NCI-H1417 treated with DMSO at 0.1 percent for 48 hours (cell line): Measurements from ENCODE around the gene ASIC4.
A peak's percentile ranks its signal among the peaks of the same experiment; 100 is the strongest.

Source experiments
- DNase-seq: peaks from one replicate; lab custom pipeline; 2025; lab: John Stamatoyannopoulos, UW

ASIC4 gene

DNA sequence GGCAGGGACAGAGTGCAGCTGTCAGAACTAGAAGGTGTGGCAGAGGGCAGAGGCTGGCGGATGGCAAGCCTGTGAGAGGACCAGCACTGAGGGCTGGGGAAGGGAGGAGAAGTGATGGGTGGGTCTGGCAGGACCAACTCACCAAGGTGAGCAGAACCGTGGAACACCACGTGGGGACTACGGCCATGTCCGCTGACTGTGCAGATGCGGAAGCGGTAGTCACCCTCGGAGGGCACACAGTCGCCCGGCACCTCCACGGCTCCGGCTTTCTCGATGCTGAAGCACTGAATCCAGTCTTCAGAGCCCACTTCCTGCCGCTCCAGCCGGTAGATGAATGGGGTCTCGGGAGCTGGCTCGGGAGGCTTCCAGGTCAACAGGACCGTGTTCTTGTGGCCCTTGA is 52.8 kb downstream of the ASIC4 start:
- DNase-seq = no peak

- DNase-seq = no peak
Observed at GRCh38 chr2:219567791-219568361, 53.6 kb downstream of the ASIC4 start.

- DNase-seq = no peak
Observed at GRCh38 chr2:219569041-219569440, 54.8 kb downstream of the ASIC4 start.

- DNase-seq = no peak
Observed at GRCh38 chr2:219569635-219570034, 55.4 kb downstream of the ASIC4 start.

DNA sequence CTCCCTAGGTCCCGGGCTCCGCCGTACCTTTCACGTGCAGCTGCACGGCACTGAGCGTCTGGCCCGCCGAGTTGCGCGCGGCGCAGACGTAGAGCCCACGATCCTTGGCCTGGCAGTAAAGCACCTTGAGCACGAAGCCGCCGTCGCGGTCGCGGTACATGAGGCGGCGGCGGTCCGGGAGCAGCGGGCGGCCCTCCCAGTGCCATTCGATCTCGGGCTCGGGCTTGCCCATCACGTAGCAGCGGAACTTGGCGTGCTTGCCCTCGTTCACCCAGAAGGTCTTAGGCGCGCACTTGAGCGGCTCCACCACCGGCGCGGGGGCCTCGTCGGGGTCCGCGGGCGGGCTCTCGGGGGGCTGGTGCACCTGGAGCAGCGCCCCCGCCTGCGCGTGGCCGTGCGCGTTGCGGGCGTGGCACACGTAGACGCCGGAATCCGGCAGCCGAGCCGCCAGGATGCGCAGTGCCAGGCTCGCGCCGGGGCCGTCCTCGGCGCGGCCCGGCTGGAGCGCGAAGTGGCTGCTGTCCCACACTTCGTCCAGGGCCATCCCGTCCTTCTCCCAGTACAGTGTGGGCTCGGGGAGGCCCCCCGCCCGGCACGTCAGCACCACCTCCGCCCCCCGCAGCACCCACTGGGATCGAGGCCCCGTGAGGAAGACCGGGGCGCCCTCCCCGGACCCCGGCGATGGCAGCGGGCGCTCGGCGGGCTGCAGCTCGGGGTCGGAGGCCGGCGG is 56.1 kb downstream of the ASIC4 start:
- no peak for DNase-seq

DNA sequence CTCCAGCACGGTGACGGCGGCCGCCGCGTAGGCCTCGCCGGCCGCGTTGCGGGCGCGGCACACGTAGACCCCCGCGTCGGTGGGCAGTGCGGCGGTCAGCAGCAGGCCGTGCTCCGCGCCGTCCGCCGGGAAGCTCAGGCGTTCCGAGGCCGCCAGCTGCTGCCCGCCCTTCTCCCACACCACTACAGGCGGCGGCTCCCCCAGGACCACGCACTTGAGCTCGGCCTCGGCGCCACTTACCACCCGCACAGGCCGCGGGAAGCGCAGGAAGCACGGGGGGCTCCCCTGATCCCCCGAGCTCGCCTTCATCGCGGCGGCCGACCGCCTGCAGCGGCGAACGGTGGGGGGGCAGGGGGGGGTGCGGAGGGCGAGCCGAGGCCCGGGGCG is 56.6 kb downstream of the ASIC4 start:
- DNase-seq = no peak

DNA sequence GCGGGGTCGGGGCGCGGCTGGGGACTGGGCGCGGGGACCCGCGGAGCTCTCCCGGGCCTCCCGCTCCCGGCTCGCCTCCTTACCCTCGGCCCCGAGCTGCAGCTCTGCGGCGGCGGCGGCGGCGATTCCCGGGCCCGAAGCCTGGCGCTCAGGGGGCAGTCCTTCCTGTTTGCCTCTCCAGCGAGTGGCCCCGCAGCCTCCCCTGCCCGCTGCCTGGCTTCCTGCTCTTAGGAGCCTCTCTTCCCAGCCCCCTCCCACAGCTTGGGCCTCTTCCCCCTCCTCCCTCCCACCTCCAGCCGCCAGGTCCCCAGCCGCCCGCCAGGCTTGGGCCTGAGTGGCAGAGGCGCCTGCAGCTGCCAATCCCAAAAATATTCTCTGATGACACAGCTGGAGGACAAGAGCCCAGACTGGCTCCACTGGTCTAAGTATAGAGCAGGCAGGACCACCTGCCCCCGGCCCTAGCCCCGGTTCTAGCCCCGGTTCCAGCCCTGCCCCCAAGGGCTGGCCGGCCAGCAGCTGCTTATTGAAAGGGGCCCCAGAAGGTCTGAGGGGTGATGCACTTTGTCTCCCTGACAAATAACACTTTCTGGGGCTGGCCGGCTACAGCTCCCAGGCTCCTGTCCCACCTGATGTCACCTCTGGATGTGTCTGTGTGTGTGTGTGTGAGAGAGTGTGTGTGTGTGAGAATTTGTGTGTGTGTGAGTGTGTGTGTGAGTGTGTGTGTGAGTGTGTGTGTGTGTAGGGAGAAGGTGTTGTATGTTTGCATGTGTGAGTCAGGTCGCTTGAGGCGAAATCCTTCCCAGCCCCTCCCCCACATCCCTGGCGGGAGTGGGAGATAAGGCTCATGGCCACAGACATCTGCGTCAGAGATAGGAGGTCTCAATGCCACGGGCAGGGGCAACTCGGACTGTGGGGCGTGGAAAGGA is 57.3 kb downstream of the ASIC4 start, which contains the start of gene OBSL1:
TSS of gene OBSL1 (minus strand) at position 229 of the 926 bp plus-strand sequence. CDS start 307 bp downstream, outside the sequence.
- peak; percentile 9 for DNase-seq

GRCh38 chr2:219572237-219573001 is 58.1 kb downstream of the ASIC4 start, which contains the start of gene INHA:
Gene INHA, plus strand, starts transcription at chr2:219572310. Its CDS starts 65 bp downstream, at chr2:219572375.
- no peak for DNase-seq

DNA sequence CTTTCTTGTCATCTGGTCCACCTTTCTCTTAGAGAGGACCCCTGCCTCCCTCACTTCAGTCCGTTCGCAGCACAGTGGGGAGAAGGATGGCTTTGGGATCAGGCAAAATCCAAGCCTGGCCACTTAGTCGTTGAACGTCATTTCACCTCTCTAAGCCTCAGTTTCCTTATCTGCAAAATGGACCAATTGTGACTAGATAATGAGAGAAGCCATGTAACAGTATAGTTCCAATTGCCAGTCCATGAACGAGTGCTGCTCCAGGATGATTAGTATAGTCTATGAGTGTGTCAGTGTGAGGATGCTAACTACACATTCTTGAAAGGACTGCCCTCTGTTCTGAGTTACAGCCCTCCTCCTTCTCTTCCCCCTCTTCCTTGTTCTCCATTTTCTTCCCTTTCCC is 58.9 kb downstream of the ASIC4 start:
- DNase-seq = no peak

DNA sequence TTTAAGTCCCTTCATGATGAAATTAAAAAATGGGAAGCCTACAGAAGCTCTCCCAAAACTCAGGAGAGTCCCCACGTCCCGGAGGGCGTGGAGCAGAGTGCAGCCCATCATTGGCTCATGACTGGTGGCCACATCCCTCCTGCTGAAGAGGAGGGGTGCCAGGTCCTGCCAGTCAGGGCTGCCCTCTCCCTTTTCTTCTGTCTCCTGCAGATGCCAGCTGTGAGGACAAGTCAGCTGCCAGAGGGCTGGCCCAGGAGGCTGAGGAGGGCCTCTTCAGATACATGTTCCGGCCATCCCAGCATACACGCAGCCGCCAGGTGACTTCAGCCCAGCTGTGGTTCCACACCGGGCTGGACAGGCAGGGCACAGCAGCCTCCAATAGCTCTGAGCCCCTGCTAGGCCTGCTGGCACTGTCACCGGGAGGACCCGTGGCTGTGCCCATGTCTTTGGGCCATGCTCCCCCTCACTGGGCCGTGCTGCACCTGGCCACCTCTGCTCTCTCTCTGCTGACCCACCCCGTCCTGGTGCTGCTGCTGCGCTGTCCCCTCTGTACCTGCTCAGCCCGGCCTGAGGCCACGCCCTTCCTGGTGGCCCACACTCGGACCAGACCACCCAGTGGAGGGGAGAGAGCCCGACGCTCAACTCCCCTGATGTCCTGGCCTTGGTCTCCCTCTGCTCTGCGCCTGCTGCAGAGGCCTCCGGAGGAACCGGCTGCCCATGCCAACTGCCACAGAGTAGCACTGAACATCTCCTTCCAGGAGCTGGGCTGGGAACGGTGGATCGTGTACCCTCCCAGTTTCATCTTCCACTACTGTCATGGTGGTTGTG is 60.4 kb downstream of the ASIC4 start:
- DNase-seq = no peak

DNA sequence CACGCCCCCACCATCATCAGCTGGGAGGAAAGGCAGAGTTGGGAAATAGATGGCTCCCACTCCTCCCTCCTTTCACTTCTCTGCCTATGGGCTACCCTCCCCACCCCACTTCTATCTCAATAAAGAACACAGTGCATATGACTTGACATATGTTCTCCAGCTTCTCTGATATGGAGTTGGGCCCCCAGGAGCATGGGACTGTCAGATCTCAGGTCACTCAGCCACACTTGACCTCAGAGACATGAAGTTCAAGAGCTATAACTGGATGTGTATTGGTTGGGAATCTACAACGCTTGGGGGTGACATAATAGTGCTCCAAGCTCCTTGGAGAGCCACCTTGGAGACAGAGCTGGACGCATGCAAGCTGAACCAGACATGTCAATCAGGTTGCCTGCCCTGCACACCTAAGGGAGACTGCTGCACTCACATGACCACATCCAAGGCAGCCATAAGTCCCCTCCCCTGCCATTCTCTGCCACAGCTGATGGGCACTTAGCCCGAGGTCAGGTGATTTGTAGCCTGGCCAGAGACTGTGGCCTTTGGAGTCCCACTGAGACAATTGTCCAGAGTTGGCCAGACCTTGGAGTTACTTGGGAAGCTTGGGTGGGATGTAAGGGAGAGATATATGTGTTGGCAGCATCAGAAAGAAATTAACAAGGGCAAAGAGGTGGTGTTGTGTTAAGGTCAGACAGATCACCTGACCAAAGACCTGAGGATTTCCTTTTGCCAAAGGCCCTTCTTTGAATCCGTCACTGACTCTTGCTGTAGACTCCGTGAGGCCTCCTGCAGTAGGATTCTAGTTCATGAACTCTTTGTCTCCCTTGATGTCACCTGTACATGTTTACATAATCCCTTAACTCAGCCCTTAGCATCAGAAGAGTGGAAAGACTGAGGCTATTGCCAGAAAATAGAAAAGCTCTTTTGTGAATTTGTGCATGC is 61.6 kb downstream of the ASIC4 start:
- DNase-seq = no peak

- no peak for DNase-seq
Observed at GRCh38 chr2:219576505-219577388, 62.5 kb downstream of the ASIC4 start.

- DNase-seq = no peak
Observed at GRCh38 chr2:219578811-219579613, 64.7 kb downstream of the ASIC4 start.

- no peak for DNase-seq
Observed at GRCh38 chr2:219581346-219581745, 67.1 kb downstream of the ASIC4 start.
